ENCODE measurements around the gene IL13RA1. TPM values are rescaled to one million over a fixed set of nuclear protein-coding genes. Genes with fewer than 3 reads are reported as not detected.

IL13RA1 gene
- total RNA-seq (2021) (7.2 and 8.0 TPM in 2 replicates), Bru-seq, nascent RNA (percentile 41 among the genes with signal in this experiment), BruChase-seq, experiment 1, labeled RNA remaining after a 2-hour chase (percentile 43 among the genes with signal in this experiment), BruChase-seq, experiment 2, labeled RNA remaining after a 6-hour chase (percentile 49 among the genes with signal in this experiment)
- long read RNA-seq, full-length matches to known transcripts: 19 of 26 reads
- long read RNA-seq, partial matches to known transcripts: 2 of 26 reads
- long read RNA-seq, other reads (novel, unspliced or antisense): 5 of 26 reads

DNA sequence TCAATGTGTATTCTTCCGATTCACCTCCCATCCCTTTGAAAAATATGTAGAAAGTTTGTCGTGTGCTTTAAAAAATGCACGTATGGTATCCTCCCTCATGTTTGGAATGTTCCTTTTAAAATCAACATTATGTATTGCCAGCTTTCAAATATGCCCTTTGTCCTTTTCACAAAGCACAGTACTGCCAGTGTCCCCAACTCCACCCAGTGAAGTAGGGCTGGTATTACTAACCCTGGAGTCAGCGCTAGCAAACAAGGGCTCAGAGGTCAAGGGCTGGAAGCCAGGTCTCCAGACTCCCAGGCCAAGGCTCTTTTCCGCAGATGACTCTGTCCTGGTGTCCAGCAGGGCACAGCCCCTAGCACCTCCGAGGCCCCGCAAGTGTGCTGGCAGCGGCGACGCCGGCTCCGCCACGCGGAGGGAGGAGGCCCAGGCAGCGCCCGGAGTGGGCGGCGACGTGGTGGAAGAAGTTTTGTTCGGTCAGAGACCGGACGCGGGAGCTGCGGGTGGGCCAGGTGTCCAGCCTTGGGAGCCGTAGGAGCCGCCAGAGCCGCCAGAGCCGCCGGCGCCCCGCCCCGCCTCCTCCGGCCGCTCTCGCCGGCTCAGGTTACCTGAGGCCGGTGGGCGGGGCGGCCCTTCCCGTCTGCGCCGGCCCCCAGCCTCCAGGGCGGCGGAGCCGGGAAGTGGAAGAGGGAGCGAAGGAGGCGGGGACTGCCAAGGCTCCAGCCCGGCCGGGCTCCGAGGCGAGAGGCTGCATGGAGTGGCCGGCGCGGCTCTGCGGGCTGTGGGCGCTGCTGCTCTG is at the start of gene IL13RA1:
TSS of gene IL13RA1 (plus strand) at position 720 of the 799 bp plus-strand sequence. CDS start at position 753, 33 bp downstream.
- no peaks in the 10 kb centered on the region for H3K4me1 ChIP-seq (ENCODE audit: insufficient read depth, low read length, poor library complexity, severe bottlenecking)
- no TSS peak for BruUV-seq (replicated peaks)
- intact Hi-C loops (cut with micrococcal nuclease; ENCODE audit: unreplicated experiment): no loop called here
- peak within 1 kb of the TSS; percentile 53 for H3K27ac ChIP-seq (ENCODE audit: low read depth, low read length, poor library complexity, severe bottlenecking)
- TF ChIP-seq EZH2 (IDR thresholded peaks at IDR 0.05; ENCODE audit: borderline replicate concordance, low read depth, low read length, poor library complexity, severe bottlenecking): no peak
- TF ChIP-seq, protein P1, sequence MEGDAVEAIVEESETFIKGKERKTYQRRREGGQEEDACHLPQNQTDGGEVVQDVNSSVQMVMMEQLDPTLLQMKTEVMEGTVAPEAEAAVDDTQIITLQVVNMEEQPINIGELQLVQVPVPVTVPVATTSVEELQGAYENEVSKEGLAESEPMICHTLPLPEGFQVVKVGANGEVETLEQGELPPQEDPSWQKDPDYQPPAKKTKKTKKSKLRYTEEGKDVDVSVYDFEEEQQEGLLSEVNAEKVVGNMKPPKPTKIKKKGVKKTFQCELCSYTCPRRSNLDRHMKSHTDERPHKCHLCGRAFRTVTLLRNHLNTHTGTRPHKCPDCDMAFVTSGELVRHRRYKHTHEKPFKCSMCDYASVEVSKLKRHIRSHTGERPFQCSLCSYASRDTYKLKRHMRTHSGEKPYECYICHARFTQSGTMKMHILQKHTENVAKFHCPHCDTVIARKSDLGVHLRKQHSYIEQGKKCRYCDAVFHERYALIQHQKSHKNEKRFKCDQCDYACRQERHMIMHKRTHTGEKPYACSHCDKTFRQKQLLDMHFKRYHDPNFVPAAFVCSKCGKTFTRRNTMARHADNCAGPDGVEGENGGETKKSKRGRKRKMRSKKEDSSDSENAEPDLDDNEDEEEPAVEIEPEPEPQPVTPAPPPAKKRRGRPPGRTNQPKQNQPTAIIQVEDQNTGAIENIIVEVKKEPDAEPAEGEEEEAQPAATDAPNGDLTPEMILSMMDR (conservative IDR thresholded peaks at IDR 0.05; ENCODE audit: low read depth, low read length): no peak
- peak within 1 kb of the TSS; percentile 56 for H3K4me3 ChIP-seq (ENCODE audit: low read depth, low read length, poor library complexity, severe bottlenecking)
- DNase-seq (ENCODE audit: low spot score): peak; percentile 79
- CTCF ChIA-PET: no interaction called here
- POLR2A ChIA-PET (ENCODE audit: low non-redundant PET): no interaction called here
- no peaks in the 10 kb centered on the region for H3K9me3 ChIP-seq (ENCODE audit: low read depth, low read length, poor library complexity, severe bottlenecking)
- H3K27me3 ChIP-seq (replicated peaks; ENCODE audit: insufficient read depth, low read depth, low read length, poor library complexity): no peaks in the 10 kb centered on the region
- no peaks in the 10 kb centered on the region for H3K36me3 ChIP-seq (ENCODE audit: insufficient read depth, low read length, poor library complexity, severe bottlenecking)

- H3K4me1 ChIP-seq (ENCODE audit: insufficient read depth, low read length, poor library complexity, severe bottlenecking): no peaks in the 10 kb centered on the region
- peak; percentile 2 for DNase-seq (ENCODE audit: low spot score)
- H3K36me3 ChIP-seq (ENCODE audit: insufficient read depth, low read length, poor library complexity, severe bottlenecking): no peaks in the 10 kb centered on the region
- H3K9me3 ChIP-seq (ENCODE audit: low read depth, low read length, poor library complexity, severe bottlenecking): no peaks in the 10 kb centered on the region
- H3K27ac ChIP-seq (ENCODE audit: low read depth, low read length, poor library complexity, severe bottlenecking): no peak overlapping the region
- TF ChIP-seq, protein P1 (conservative IDR thresholded peaks at IDR 0.05; ENCODE audit: low read depth, low read length): no peak
- no peak for TF ChIP-seq EZH2 (IDR thresholded peaks at IDR 0.05; ENCODE audit: borderline replicate concordance, low read depth, low read length, poor library complexity, severe bottlenecking)
- peaks cover 4% of the 10 kb centered on the region for H3K27me3 ChIP-seq (replicated peaks; ENCODE audit: insufficient read depth, low read depth, low read length, poor library complexity)
- ChIA-PET POLR2A (ENCODE audit: low non-redundant PET) (no interaction called here), CTCF (no interaction called here)
- no peak overlapping the region for H3K4me3 ChIP-seq (ENCODE audit: low read depth, low read length, poor library complexity, severe bottlenecking)
- no TSS peak for BruUV-seq (replicated peaks)
- intact Hi-C loops (cut with micrococcal nuclease; ENCODE audit: unreplicated experiment): no loop called here
Measured at GRCh38 chrX:118679290-118679689, 48.1 kb upstream of the IL13RA1 start.

GRCh38 chrX:118682258-118683014 is 45.0 kb upstream of the IL13RA1 start:
- intact Hi-C loops (cut with micrococcal nuclease; ENCODE audit: unreplicated experiment): no loop called here
- POLR2A ChIA-PET (ENCODE audit: low non-redundant PET): no interaction called here
- H3K4me3 ChIP-seq (ENCODE audit: low read depth, low read length, poor library complexity, severe bottlenecking): no peak overlapping the region
- BruUV-seq (replicated peaks): no TSS peak
- H3K4me1 ChIP-seq (ENCODE audit: insufficient read depth, low read length, poor library complexity, severe bottlenecking): no peaks in the 10 kb centered on the region
- H3K36me3 ChIP-seq (ENCODE audit: insufficient read depth, low read length, poor library complexity, severe bottlenecking): no peaks in the 10 kb centered on the region
- CTCF ChIA-PET: no interaction called here
- no peak overlapping the region for H3K27ac ChIP-seq (ENCODE audit: low read depth, low read length, poor library complexity, severe bottlenecking)
- peaks cover 4% of the 10 kb centered on the region for H3K27me3 ChIP-seq (replicated peaks; ENCODE audit: insufficient read depth, low read depth, low read length, poor library complexity)
- no peaks in the 10 kb centered on the region for H3K9me3 ChIP-seq (ENCODE audit: low read depth, low read length, poor library complexity, severe bottlenecking)
- TF ChIP-seq, protein P1 (conservative IDR thresholded peaks at IDR 0.05; ENCODE audit: low read depth, low read length): no peak
- TF ChIP-seq EZH2 (IDR thresholded peaks at IDR 0.05; ENCODE audit: borderline replicate concordance, low read depth, low read length, poor library complexity, severe bottlenecking): no peak
- DNase-seq (ENCODE audit: low spot score): no peak
